ENCODE measurements around the gene ODF2.
"Not testable (repeated sequence)": the region's sequence is repeated elsewhere in the genome, so short reads cannot be mapped to it uniquely, and the experiment has no call there.

ODF2 gene

DNA sequence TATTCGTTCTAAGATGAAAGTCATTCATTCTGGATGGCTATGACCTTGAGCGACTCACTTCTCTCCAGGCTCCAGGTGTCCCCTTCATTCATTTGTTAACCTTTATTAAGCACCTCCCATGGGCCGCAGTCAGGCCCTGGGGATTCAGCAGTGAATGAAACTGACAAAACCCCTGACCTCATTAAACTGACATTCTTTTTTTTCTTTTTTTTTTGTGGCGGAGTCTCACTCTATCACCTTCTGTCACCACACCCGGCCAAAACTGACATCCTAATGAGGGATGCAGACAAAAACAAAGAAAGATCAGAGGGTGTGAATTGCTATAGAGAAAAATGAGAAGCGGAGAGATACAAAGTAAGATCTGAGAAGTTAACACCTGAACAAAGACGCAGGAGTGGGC is 16.5 kb upstream of the ODF2 start:
- Histone ChIP-seq H3K27me3 (ENCODE audit: insufficient read depth, low read depth) (no peaks in the 10 kb centered on the region), H3K27ac (no peak overlapping the region), H3K9ac (no peak overlapping the region), H3K4me2 (no peak overlapping the region; the same call in 1 of the 2 replicates), H3K4me3 (IDR thresholded peaks at IDR 0.05; ENCODE audit: insufficient read depth, low read depth, low read length) (no peak overlapping the region), H3K36me3 (ENCODE audit: insufficient read depth) (no peaks in the 10 kb centered on the region), H3K4me1 (ENCODE audit: low read depth, poor library complexity, severe bottlenecking) (peaks cover 9% of the 10 kb centered on the region), H3K79me2 (ENCODE audit: insufficient read depth, low read depth) (no peaks in the 10 kb centered on the region), H4K20me1 (ENCODE audit: insufficient read depth) (no peaks in the 10 kb centered on the region), H2AFZ (ENCODE audit: low read depth) (peak overlapping the region; percentile 52; the same call in 1 of the 2 replicates)
- TF ChIP-seq, protein P1, sequence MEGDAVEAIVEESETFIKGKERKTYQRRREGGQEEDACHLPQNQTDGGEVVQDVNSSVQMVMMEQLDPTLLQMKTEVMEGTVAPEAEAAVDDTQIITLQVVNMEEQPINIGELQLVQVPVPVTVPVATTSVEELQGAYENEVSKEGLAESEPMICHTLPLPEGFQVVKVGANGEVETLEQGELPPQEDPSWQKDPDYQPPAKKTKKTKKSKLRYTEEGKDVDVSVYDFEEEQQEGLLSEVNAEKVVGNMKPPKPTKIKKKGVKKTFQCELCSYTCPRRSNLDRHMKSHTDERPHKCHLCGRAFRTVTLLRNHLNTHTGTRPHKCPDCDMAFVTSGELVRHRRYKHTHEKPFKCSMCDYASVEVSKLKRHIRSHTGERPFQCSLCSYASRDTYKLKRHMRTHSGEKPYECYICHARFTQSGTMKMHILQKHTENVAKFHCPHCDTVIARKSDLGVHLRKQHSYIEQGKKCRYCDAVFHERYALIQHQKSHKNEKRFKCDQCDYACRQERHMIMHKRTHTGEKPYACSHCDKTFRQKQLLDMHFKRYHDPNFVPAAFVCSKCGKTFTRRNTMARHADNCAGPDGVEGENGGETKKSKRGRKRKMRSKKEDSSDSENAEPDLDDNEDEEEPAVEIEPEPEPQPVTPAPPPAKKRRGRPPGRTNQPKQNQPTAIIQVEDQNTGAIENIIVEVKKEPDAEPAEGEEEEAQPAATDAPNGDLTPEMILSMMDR (conservative IDR thresholded peaks at IDR 0.05; ENCODE audit: low read depth, low read length), result no peak

DNA sequence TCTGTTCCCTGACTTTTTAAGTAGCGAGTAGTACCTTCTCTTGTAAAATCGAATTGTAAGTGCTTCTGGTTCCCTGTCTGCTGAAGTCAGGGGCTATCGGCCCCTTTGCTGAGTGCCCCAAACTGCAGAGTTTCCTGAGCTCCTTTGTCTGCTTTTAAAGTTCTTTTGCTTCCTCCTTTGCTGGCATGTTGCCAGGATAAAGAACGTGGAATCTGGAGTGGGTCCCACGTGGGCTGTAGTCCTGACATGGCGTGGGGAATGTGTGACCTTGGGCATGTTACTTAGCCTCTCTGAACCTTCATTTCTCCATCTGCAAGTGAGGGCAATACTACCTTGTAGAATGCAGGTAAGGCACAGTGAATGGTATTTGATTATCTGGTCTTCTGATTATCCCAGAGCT is 13.7 kb upstream of the ODF2 start:
- peaks cover 9% of the 10 kb centered on the region for H3K4me1 ChIP-seq (ENCODE audit: low read depth, poor library complexity, severe bottlenecking)
- no peak overlapping the region for H3K4me2 ChIP-seq
- H4K20me1 ChIP-seq (ENCODE audit: insufficient read depth), result no peaks in the 10 kb centered on the region
- H3K79me2 ChIP-seq (ENCODE audit: insufficient read depth, low read depth), result no peaks in the 10 kb centered on the region
- no peak overlapping the region for H3K27ac ChIP-seq
- no peak overlapping the region for H3K4me3 ChIP-seq (IDR thresholded peaks at IDR 0.05; ENCODE audit: insufficient read depth, low read depth, low read length)
- H2AFZ ChIP-seq (ENCODE audit: low read depth), result no peak overlapping the region
- no peaks in the 10 kb centered on the region for H3K27me3 ChIP-seq (ENCODE audit: insufficient read depth, low read depth)
- H3K36me3 ChIP-seq (ENCODE audit: insufficient read depth), result no peaks in the 10 kb centered on the region
- H3K9ac ChIP-seq, result no peak overlapping the region
- TF ChIP-seq, protein P1 (conservative IDR thresholded peaks at IDR 0.05; ENCODE audit: low read depth, low read length), result no peak

DNA sequence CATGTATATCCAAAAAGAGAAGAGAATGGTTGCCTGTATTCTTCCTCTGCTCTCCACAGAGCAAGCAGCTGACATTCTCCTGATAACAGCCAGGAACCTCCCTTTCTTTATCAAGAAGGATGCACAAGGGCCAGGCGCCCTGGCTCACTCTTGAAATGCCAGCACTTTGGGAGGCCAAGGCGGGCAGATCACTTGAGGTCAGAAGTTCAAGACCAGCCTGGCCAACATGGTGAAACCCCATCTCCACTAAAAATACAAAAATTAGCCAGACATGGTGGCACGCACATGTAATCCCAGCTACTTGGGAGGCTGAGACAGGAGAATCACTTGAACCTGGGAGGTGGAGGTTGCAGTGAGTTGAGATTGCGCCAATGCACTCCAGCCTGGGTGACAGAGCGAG is 9.3 kb upstream of the ODF2 start:
- H3K9ac ChIP-seq; H3K27ac ChIP-seq; H3K27me3 ChIP-seq (ENCODE audit: insufficient read depth, low read depth); H4K20me1 ChIP-seq (ENCODE audit: insufficient read depth); H3K36me3 ChIP-seq (ENCODE audit: insufficient read depth); H3K4me1 ChIP-seq (ENCODE audit: low read depth, poor library complexity, severe bottlenecking); H3K79me2 ChIP-seq (ENCODE audit: insufficient read depth, low read depth); H2AFZ ChIP-seq (ENCODE audit: low read depth); H3K4me2 ChIP-seq; H3K4me3 ChIP-seq (IDR thresholded peaks at IDR 0.05; ENCODE audit: insufficient read depth, low read depth, low read length): not testable (repeated sequence)

DNA sequence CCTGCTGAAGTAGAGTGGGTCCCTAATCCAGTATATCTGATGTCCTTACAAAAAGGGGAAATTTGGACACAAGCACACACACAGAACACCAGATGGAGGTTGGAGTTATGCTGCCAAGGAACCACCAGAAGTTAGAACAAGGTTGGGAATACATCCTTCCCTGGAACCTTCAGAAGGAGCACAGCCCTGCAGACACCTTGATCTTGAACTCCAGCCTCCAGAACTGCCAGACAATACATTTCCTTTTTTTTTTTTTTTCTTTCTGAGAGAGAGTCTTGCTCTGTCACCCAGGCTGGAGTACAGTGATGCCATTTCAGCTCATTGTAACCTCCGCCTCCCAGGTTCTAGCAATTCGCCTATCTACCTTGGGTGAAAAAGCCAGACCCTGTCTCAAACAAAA is 7.1 kb upstream of the ODF2 start:
- no peaks in the 10 kb centered on the region for H3K79me2 ChIP-seq (ENCODE audit: insufficient read depth, low read depth)
- H3K4me2 ChIP-seq, result no peak overlapping the region
- no peak overlapping the region for H2AFZ ChIP-seq (ENCODE audit: low read depth)
- H3K27ac ChIP-seq, result no peak overlapping the region
- no peaks in the 10 kb centered on the region for H3K36me3 ChIP-seq (ENCODE audit: insufficient read depth)
- no peak overlapping the region for H3K4me3 ChIP-seq (IDR thresholded peaks at IDR 0.05; ENCODE audit: insufficient read depth, low read depth, low read length)
- no peak overlapping the region for H3K9ac ChIP-seq
- H3K4me1 ChIP-seq (ENCODE audit: low read depth, poor library complexity, severe bottlenecking), result no peaks in the 10 kb centered on the region
- no peaks in the 10 kb centered on the region for H3K27me3 ChIP-seq (ENCODE audit: insufficient read depth, low read depth)
- H4K20me1 ChIP-seq (ENCODE audit: insufficient read depth), result no peaks in the 10 kb centered on the region
- TF ChIP-seq, protein P1 (conservative IDR thresholded peaks at IDR 0.05; ENCODE audit: low read depth, low read length), result no peak

DNA sequence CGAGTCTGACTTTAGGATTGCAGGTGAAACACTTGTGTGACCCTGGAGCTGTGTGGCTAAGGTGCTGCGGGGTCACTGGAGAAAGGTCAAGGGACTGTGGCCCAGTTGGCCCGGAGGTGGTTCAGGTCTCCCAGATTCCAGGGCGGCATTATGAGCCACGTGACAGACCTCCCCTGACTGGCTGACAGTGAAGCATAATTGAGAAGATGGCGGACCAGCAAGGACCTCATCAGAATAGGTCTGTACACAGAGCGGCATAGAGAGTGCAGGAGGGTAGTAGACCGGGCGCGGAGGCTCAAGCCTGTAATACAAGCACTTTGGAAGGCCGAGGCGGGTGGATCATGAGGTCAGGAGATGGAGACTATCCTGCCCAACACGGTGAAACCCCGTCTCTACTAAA is 815 bp upstream of the ODF2 start:
- Histone ChIP-seq H2AFZ (ENCODE audit: low read depth) (no peak overlapping the region), H3K36me3 (ENCODE audit: insufficient read depth) (peaks cover 3% of the 10 kb centered on the region; the same call in 1 of the 2 replicates), H3K27ac (no peak overlapping the region), H4K20me1 (ENCODE audit: insufficient read depth) (no peaks in the 10 kb centered on the region), H3K79me2 (ENCODE audit: insufficient read depth, low read depth) (peaks cover 11% of the 10 kb centered on the region), H3K27me3 (ENCODE audit: insufficient read depth, low read depth) (no peaks in the 10 kb centered on the region), H3K9ac (no peak overlapping the region), H3K4me3 (IDR thresholded peaks at IDR 0.05; ENCODE audit: insufficient read depth, low read depth, low read length) (no peak overlapping the region), H3K4me2 (no peak overlapping the region), H3K4me1 (ENCODE audit: low read depth, poor library complexity, severe bottlenecking) (peaks cover 11% of the 10 kb centered on the region)
- TF ChIP-seq, protein P1 (conservative IDR thresholded peaks at IDR 0.05; ENCODE audit: low read depth, low read length), result no peak
